Stomach (tissue), 9 donors: Measurements from ENCODE around the gene ADIPOR1. TPM values are rescaled to one million over a fixed set of nuclear protein-coding genes. Genes with fewer than 3 reads are reported as not detected.
A peak's percentile ranks its signal among the peaks of the same experiment; 100 is the strongest.

Source experiments
- DNase-seq, 2 donors: peaks; one replicate each; pipeline versions ENCODE4 v3.0.0 to v3.0.0-alpha.2; 2013 to 2019
- H3K27ac ChIP-seq, 5 donors: fragments of 200-600 bp in 4 of 5; sonication (generic) in 4 of 5; one replicate each; pipeline ENCODE4 v1.5.1; 2013 to 2019; ENCODE audit warnings: mild to moderate bottlenecking in 1 of 5, moderate library complexity in 1 of 5
- H3K27me3 ChIP-seq, 3 donors: fragments of 200-600 bp; sonication (generic); one replicate each; pipeline ENCODE4 v1.5.1; 2017 to 2019; ENCODE audit warnings: mixed run types in 1 of 3
- H3K36me3 ChIP-seq, 4 donors: fragments of 200-600 bp; sonication (generic); 1 replicate in 3 of 4; 2 replicates in 1 of 4; pipeline ENCODE4 v1.5.1; 2016 to 2019
- H3K4me1 ChIP-seq, 4 donors: fragments of 200-600 bp; sonication (generic); one replicate each; pipeline ENCODE4 v1.5.1; 2016 to 2019
- H3K4me3 ChIP-seq, 4 donors: fragments of 200-600 bp; sonication (generic) in 3 of 4; one replicate each; pipeline ENCODE4 v1.5.1; 2016 to 2019; ENCODE audit warnings: mild to moderate bottlenecking in 1 of 4
- H3K9me3 ChIP-seq, 4 donors: fragments of 200-600 bp; sonication (generic); one replicate each; pipeline ENCODE4 v1.5.1; 2016 to 2019
- EP300 ChIP-seq: sonication (generic); formaldehyde crosslinking; IDR thresholded peaks from one replicate; pipeline ENCODE4 v1.6.1; 2017; ENCODE audit warnings: antibody characterized with exemption
- POLR2A ChIP-seq, 4 donors: fragments of 450-650 bp; IDR thresholded peaks; one replicate each; pipeline ENCODE4 v1.6.1; 2016; ENCODE audit warnings: antibody characterized with exemption in 4 of 4, control low read depth in 2 of 4, mild to moderate bottlenecking in 1 of 4, moderate library complexity in 1 of 4
- POLR2AphosphoS5 ChIP-seq, 3 donors: sonication (generic); formaldehyde crosslinking; IDR thresholded peaks; one replicate each; pipeline ENCODE4 v1.6.1; 2016; ENCODE audit warnings: antibody characterized with exemption in 3 of 3
- WGBS, 5 donors: extraction: QIAGEN DNeasy Blood & Tissue Kit in 3 of 5; methylation state at CpG; one replicate each; pipeline versions ENCODE4 v1.1.5 to v1.1.7; 2013 to 2018; 5-methylcytosine and 5-hydroxymethylcytosine counted together
- intact Hi-C: fragments of 100-400 bp; cut with DNase I; formaldehyde crosslinking; loops from one replicate; pipeline ENCODE4 v1.15.1; 2023; ENCODE audit warnings: low total_unique reads
- polyA plus RNA-seq, 3 donors: library from polyadenylated mRNA; stranded (reverse); fragments of 200-250 nt; gene quantifications; one replicate each; pipeline ENCODE4 v1.2.3, GENCODE V29; 2013
- total RNA-seq, 5 donors: library from RNA; depleted of rRNA; stranded (reverse); fragments of >200 nt; gene quantifications; one replicate each; pipeline versions ENCODE4 v1.1.0 to v1.2.3, GENCODE V29; 2014 to 2016
- TF ChIP-seq, protein P1 (sequence below), 7 experiments: fragments of 450-650 bp in 4 of 7; fragments of 200-600 bp in 3 of 7; sonication (generic) in 3 of 7; IDR thresholded peaks; one replicate each; pipeline ENCODE4 v1.5.1; 2016 to 2019; ENCODE audit warnings: antibody characterized with exemption in 7 of 7, control low read depth in 2 of 7, mild to moderate bottlenecking in 1 of 7
- donor health status: healthy with polysubstance abuse.
- donor health status: Bipolar disorder and iron deficiency.
- donor health status: healthy.

ADIPOR1 gene
- total and polyA plus RNA-seq, 8 donors = 46.1 to 112 (median 65.9) TPM

DNA sequence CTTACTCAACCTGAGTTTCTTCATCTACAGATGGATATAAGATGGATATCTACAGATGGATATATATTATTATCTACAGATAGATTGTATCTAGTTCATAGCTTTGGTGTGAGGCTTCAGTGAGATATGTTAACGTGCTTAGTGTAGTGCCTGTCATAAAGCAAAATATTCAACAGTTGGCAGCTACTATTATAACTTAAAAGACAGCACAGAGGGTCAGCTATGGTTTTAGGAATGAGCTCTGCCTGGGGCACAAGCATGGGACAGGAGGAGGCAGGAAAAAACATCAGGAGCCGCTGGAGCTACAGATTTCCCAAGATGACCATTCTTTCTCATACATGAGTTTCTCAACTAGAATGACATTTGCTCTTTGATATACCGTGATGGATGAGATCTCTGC lies 10.2 kb upstream of the ADIPOR1 start:
- TF ChIP-seq EP300 = no peak
- TF ChIP-seq POLR2A (IDR thresholded peaks at IDR 0.05) = no peak
- TF ChIP-seq, protein P1, sequence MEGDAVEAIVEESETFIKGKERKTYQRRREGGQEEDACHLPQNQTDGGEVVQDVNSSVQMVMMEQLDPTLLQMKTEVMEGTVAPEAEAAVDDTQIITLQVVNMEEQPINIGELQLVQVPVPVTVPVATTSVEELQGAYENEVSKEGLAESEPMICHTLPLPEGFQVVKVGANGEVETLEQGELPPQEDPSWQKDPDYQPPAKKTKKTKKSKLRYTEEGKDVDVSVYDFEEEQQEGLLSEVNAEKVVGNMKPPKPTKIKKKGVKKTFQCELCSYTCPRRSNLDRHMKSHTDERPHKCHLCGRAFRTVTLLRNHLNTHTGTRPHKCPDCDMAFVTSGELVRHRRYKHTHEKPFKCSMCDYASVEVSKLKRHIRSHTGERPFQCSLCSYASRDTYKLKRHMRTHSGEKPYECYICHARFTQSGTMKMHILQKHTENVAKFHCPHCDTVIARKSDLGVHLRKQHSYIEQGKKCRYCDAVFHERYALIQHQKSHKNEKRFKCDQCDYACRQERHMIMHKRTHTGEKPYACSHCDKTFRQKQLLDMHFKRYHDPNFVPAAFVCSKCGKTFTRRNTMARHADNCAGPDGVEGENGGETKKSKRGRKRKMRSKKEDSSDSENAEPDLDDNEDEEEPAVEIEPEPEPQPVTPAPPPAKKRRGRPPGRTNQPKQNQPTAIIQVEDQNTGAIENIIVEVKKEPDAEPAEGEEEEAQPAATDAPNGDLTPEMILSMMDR (IDR thresholded peaks at IDR 0.05) = no peak
- TF ChIP-seq POLR2AphosphoS5 (IDR thresholded peaks at IDR 0.05) = no peak
- DNase-seq = no peak
- intact Hi-C loops = no loop called here
- no peaks in the 10 kb centered on the region for H3K27me3 ChIP-seq
- H3K36me3 ChIP-seq = peaks cover 0 to 20% (median 14%) of the 10 kb centered on the region in 4 donors
- H3K27ac ChIP-seq = peak overlapping the region in 4 of 5 donors; percentile 91 to 98 (median 94)
- H3K9me3 ChIP-seq = no peaks in the 10 kb centered on the region
- WGBS, 5 donors = 65 to 73% (median 68%) methylated on average over 3 of the region's 3 CpGs
- H3K4me3 ChIP-seq = peak overlapping the region in 2 of 4 donors; percentile 78 to 89
- H3K4me1 ChIP-seq = peaks cover 27 to 47% (median 41%) of the 10 kb centered on the region in 4 donors

DNA sequence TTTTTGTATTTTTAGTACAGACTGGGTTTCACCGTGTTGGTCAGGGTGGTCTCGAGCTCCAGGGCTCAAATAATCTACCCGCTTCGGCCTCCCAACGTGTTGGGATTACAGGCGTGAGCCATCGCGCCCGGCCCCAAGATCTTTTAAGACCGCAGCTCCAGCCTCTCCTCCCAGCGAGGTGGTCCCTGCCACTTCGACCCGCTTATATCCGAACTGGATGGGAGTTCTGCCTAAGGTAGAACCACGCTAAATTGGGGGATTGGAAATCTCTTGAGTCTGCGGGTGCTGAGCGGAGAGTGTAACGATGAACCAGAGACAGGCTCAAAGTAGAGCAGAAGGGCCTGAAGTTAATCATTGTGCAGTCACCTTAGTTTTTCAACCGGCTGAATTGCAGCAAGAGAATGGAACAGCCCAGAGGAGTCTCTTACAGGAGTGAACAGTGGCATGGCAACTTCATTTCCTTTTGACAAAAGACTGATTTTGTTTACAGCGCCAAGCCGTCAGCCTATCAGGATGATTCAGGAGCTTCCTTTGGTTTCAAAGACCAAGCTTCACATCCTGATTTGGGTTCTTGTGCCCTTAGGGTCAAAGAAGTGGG lies 9.7 kb upstream of the ADIPOR1 start:
- H3K27me3 ChIP-seq = no peaks in the 10 kb centered on the region

DNA sequence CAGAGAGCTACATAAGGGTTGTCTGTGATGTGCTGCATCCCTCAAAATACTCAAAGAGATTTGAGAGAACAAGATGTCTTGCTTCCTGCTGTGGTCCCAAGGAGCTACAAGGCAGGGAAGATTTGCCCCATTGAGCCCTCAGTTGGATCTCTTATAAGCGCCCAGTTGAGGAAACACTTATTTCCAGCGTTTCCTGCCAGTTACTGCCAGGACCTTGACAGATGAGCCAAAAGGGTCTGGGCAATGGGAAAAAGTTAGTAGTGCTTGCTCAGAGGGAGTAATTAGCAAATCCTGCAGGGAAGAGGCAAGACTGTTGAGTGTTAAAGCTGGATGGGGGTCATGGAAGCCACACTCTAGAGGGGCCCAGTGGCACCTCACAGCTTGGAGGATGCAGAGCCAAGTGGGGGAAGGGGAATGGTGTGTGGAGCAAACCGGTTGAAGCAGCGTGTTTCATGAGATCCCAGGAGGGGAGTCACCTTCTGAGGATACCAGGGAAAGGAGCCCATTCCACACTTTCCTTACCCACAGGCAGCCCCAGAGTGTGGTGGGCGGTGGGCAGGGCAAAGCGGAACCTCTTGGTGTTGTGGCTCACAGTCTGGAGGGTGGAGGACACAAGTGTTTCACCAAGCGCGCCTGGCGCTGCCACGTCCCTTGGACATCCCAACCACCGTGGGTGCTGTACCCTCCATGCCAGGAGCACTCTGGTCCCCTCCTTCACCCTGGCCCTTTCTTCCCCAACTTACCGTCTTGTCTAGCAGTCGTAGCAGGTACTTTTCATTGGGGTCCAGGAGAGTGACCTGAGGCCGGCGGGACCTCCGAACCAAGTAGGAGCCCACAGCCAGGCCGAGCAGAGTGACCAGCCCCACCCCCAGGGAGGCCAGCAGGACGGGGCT lies 8.1 kb upstream of the ADIPOR1 start:
- peak overlapping the region; percentile 91 to 98 (median 95) for H3K27ac ChIP-seq
- no peaks in the 10 kb centered on the region for H3K9me3 ChIP-seq
- WGBS, 5 donors = 16 to 49% (median 30%) methylated on average over 7 to 18 of the region's 18 CpGs
- peak; percentile 40 to 44 for DNase-seq
- peak overlapping the region; percentile 74 to 89 (median 79) for H3K4me3 ChIP-seq
- TF ChIP-seq POLR2AphosphoS5 (IDR thresholded peaks at IDR 0.05) = no peak
- TF ChIP-seq, protein P1 (IDR thresholded peaks at IDR 0.05) = no peak
- TF ChIP-seq EP300 = no peak
- TF ChIP-seq POLR2A (IDR thresholded peaks at IDR 0.05) = no peak
- peaks cover 11 to 41% (median 35%) of the 10 kb centered on the region in 4 donors for H3K36me3 ChIP-seq
- intact Hi-C loops = no loop called here
- H3K27me3 ChIP-seq = no peaks in the 10 kb centered on the region
- H3K4me1 ChIP-seq = peaks cover 27 to 47% (median 41%) of the 10 kb centered on the region in 4 donors

More for the DNA sequence above, 9.7 kb upstream of the ADIPOR1 start:
- Histone ChIP-seq H3K4me3 (peak overlapping the region; percentile 74 to 89 (median 79)), H3K4me1 (peaks cover 27 to 47% (median 41%) of the 10 kb centered on the region in 4 donors), H3K27ac (peak overlapping the region; percentile 82 to 98 (median 93)), H3K36me3 (peaks cover 2 to 26% (median 20%) of the 10 kb centered on the region in 4 donors), H3K9me3 (no peaks in the 10 kb centered on the region)
- 5 to 10% (median 7%) methylated on average over 21 of the region's 21 CpGs for WGBS, 5 donors
- no peak for TF ChIP-seq EP300
- TF ChIP-seq POLR2AphosphoS5 (IDR thresholded peaks at IDR 0.05) = no peak
- TF ChIP-seq, protein P1 (IDR thresholded peaks at IDR 0.05) = no peak
- DNase-seq = peak in 1 of 2 donors; percentile 51
- intact Hi-C loops = no loop called here

DNA sequence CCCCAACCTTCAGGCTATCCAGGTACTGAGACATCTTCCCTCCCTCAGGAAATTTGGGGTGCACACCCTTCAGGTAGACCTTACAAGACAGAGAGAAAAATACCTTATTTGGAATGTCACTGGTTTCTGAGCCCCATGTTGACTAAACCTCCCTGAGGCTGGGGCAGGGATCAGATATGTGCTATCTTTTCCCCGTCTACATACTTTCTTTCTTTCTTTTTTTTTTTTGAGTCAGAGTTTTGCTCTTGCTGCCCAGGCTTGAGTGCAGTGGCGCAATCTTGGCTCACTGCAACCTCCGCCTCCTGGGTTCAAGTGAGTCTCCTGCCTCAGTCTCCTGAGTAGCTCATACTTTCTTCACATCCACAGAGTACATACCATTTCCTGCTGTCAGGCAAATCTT lies 7.3 kb upstream of the ADIPOR1 start:
- H3K4me3 ChIP-seq = peak overlapping the region in 2 of 4 donors; percentile 78 to 89
- H3K36me3 ChIP-seq = peaks cover 12 to 46% (median 36%) of the 10 kb centered on the region in 4 donors
- WGBS, 5 donors = 34 to 55% (median 42%) methylated on average over 3 of the region's 3 CpGs
- no peaks in the 10 kb centered on the region for H3K9me3 ChIP-seq
- no peak for TF ChIP-seq POLR2A (IDR thresholded peaks at IDR 0.05)
- no peak for TF ChIP-seq EP300
- TF ChIP-seq, protein P1 (IDR thresholded peaks at IDR 0.05) = no peak
- TF ChIP-seq POLR2AphosphoS5 (IDR thresholded peaks at IDR 0.05) = no peak
- peak overlapping the region; percentile 91 to 98 (median 95) for H3K27ac ChIP-seq
- intact Hi-C loops = no loop called here
- no peaks in the 10 kb centered on the region for H3K27me3 ChIP-seq
- peaks cover 27 to 47% (median 41%) of the 10 kb centered on the region in 4 donors for H3K4me1 ChIP-seq
- DNase-seq = peak in 1 of 2 donors; percentile 29
